GM12878 (cell line): ENCODE measurements around the gene ITPR2. TPM values are rescaled to one million over a fixed set of nuclear protein-coding genes. Genes with fewer than 3 reads are reported as not detected.

ENCODE experiments used
- ATAC-seq: fragments of 200-7000 bp; cut with Tn5 transposase; 3 replicates; pipeline ENCODE4 v1.9.1; 2020; ENCODE audit warnings: mild to moderate bottlenecking, moderate library complexity
- BruUV-seq: library from RNA; stranded (reverse); fragments of 400-500 nt; replicated peaks from 2 replicates; lab custom pipeline; 2021; lab: Mats Ljungman, UMichigan
- CTCF ChIA-PET: fragments of 300-600 bp; sonication (Branson Sonifier 250); formaldehyde crosslinking; extraction: SDS; loops from one replicate; lab custom pipeline; 2021; ENCODE audit warnings: inconsistent platforms; lab: Yijun Ruan, JAX
- POLR2A ChIA-PET: fragments of 350-600 bp; formaldehyde crosslinking; extraction: SDS; loops from one replicate; lab custom pipeline; 2021; ENCODE audit warnings: inconsistent platforms; lab: Charles Lee
- RAD21 ChIA-PET: fragments of 300-600 bp; sonication (Branson Sonifier 250); formaldehyde crosslinking; loops from one replicate; lab custom pipeline; 2023; ENCODE audit warnings: antibody characterized with exemption; ENCODE audit not compliant: unreplicated experiment; lab: Charles Lee
- SMC1A ChIA-PET: fragments of 300-600 bp; sonication (Branson Sonifier 250); formaldehyde crosslinking; loops from one replicate; lab custom pipeline; 2023; ENCODE audit not compliant: unreplicated experiment, uncharacterized antibody; lab: Charles Lee
- DNase-seq: peaks from one replicate; pipeline ENCODE4 v3.0.0-alpha.2; 2011; ENCODE audit warnings: low read depth, low spot score
- FAIRE-seq: peaks from 3 replicates; lab custom pipeline; 2011; peaks lifted over from hg19 to GRCh38; lab: Jason Lieb, UNC
- H2AFZ ChIP-seq: 2 replicates; pipeline ENCODE4 v1.6.0; 2011; ENCODE audit warnings: low read depth, low read length, control low read depth; ENCODE audit not compliant: control insufficient read depth
- H3K27ac ChIP-seq: 2 replicates; pipeline ENCODE4 v1.5.1; 2011; ENCODE audit warnings: control low read depth; ENCODE audit not compliant: control insufficient read depth, insufficient read depth
- H3K27me3 ChIP-seq, 2 experiments: replicated peaks in 1 of 2; 2 replicates each; pipeline versions ENCODE4 v1.6.0 to v1.6.1; 2011; ENCODE audit warnings: low read length in 1 of 2; ENCODE audit not compliant: control insufficient read depth in 2 of 2, insufficient read depth in 2 of 2
- H3K36me3 ChIP-seq, 2 experiments: 2 replicates each; pipeline ENCODE4 v1.5.1; 2011; ENCODE audit warnings: low read length in 1 of 2; ENCODE audit not compliant: control insufficient read depth in 2 of 2, insufficient read depth in 2 of 2
- H3K4me1 ChIP-seq: 2 replicates; pipeline ENCODE4 v1.6.1; 2011; ENCODE audit warnings: mild to moderate bottlenecking, low read length, moderate library complexity, mixed read lengths; ENCODE audit not compliant: control insufficient read depth, insufficient read depth
- H3K4me2 ChIP-seq: 2 replicates; pipeline ENCODE4 v1.6.0; 2011; ENCODE audit warnings: control low read depth; ENCODE audit not compliant: control insufficient read depth, insufficient read depth
- H3K4me3 ChIP-seq: fragments of 200-600 bp; sonication (generic); 2 replicates; pipeline ENCODE4 v1.5.1; 2016
- H3K79me2 ChIP-seq: 2 replicates; pipeline ENCODE4 v1.6.0; 2011; ENCODE audit warnings: low read length; ENCODE audit not compliant: control insufficient read depth, insufficient read depth
- H3K9ac ChIP-seq: 2 replicates; pipeline ENCODE4 v1.8.0; 2011; ENCODE audit warnings: low read length, control low read depth, mixed read lengths; ENCODE audit not compliant: control insufficient read depth, insufficient read depth
- H3K9me3 ChIP-seq: replicated peaks from 3 replicates; pipeline ENCODE4 v1.5.1; 2011; ENCODE audit warnings: mild to moderate bottlenecking, low read length; ENCODE audit not compliant: control insufficient read depth, insufficient read depth
- H4K20me1 ChIP-seq: 2 replicates; pipeline ENCODE4 v1.6.0; 2011; ENCODE audit not compliant: control insufficient read depth, insufficient read depth
- PKNOX1 ChIP-seq: fragments of 450-650 bp; IDR thresholded peaks from 2 replicates; pipeline ENCODE4 v1.6.1; 2016; ENCODE audit warnings: mild to moderate bottlenecking
- TARDBP ChIP-seq: IDR thresholded peaks from 2 replicates; pipeline ENCODE4 v1.6.1; 2016; ENCODE audit warnings: borderline replicate concordance
- WRNIP1 ChIP-seq: IDR thresholded peaks from 2 replicates; pipeline ENCODE4 v1.6.1; 2011; ENCODE audit warnings: low read depth, low read length, improper control_type of control experiment, borderline replicate concordance
- ZBTB11 ChIP-seq: fragments of 450-650 bp; formaldehyde crosslinking; IDR thresholded peaks from 2 replicates; pipeline ENCODE4 v1.5.0; 2022; ENCODE audit warnings: mild to moderate bottlenecking, missing genetic modification characterization
- ZNF592 ChIP-seq: fragments of 450-650 bp; IDR thresholded peaks from 2 replicates; pipeline ENCODE4 v1.6.1; 2017; ENCODE audit warnings: mild to moderate bottlenecking, moderate library complexity
- WGBS: methylation state at CpG from one replicate; pipeline ENCODE4 v1.1.6; 2016; ENCODE audit warnings: low lambda C conversion rate; ENCODE audit not compliant: insufficient replicate concordance, insufficient coverage; ENCODE audit errors: missing lambda C conversion rate; 5-methylcytosine and 5-hydroxymethylcytosine counted together
- in situ Hi-C: fragments of 300-500 bp; cut with MboI; formaldehyde crosslinking; loops from 9 replicates; pipeline ENCODE4 v1.14.3; 2018; ENCODE audit warnings: mixed read lengths
- intact Hi-C: fragments of 100-400 bp; cut with micrococcal nuclease; formaldehyde crosslinking; loops from one replicate; pipeline ENCODE4 v1.14.2; 2022; ENCODE audit not compliant: unreplicated experiment
- polyA plus RNA-seq, 11 experiments: library from polyadenylated mRNA; depleted of rRNA in 4 of 11; unstranded in 6 of 11; stranded (reverse) in 5 of 11; fragments of >200 nt; fragmentation: Nextera tagmentation in 4 of 11; fragmentation: Illumina TruSeq in 1 of 11; extraction: Ambion mirVana in 4 of 11; extraction: Trizol in 1 of 11; gene quantifications; 1 replicate in 1 of 11; 2 replicates in 10 of 11; pipeline versions ENCODE4 v1.2.1 to v1.2.3, GENCODE V29; 2011 to 2016; ENCODE audit warnings: inconsistent platforms in 2 of 11, missing spikeins in 2 of 11, low read depth in 1 of 11
- total RNA-seq, 4 experiments: library from RNA; depleted of rRNA in 3 of 4; stranded (reverse); fragments of >200 nt in 3 of 4; fragmentation: Illumina TruSeq in 1 of 4; extraction: Trizol in 1 of 4; gene quantifications; 2 replicates each; pipeline versions ENCODE4 v1.2.1 to v1.2.3, GENCODE V29; 2013 to 2021

The ITPR2 gene
- total and polyA plus RNA-seq, 10 of the 15 experiments (the other 5 are each of a cell fraction or from before 2014, with no cell fraction given) = 7.5 to 76.2 (median 47.1) TPM

GRCh38 chr12:26869104-26869494 is 36.1 kb upstream of the ITPR2 start:
- Histone ChIP-seq H3K4me3 (no peak overlapping the region), H4K20me1 (no peaks in the 10 kb centered on the region), H3K4me1 (peaks cover 41% of the 10 kb centered on the region)
- no peak for FAIRE-seq
- ChIA-PET CTCF (interaction anchor here (0.7 to 10.1 kb wide), 7 partner anchors 7 to 39 kb away, joined by 3 to 95 read pairs (median 9); no protein-coding TSS in a partner anchor), SMC1A (interaction anchor here (1.1 to 9.4 kb wide), 6 partner anchors 8 to 21 kb away, joined by 3 to 105 read pairs (median 10); no protein-coding TSS in a partner anchor)
- TF ChIP-seq TARDBP (no peak), ZNF592 (no peak), PKNOX1 (no peak), WRNIP1 (no peak), ZBTB11 (CRISPR knock-in tag) (no peak)
- TF ChIP-seq, all 136 proteins: peak for 0
- RAD21 ChIA-PET = interaction anchor here (1.1 to 5.3 kb wide), 6 partner anchors 10 to 36 kb away, joined by 3 to 36 read pairs (median 6); partner anchors contain the start of gene ITPR2
- Histone ChIP-seq H3K36me3 (no peaks in the 10 kb centered on the region), H3K9ac (no peak overlapping the region), H2AFZ (no peak overlapping the region), H3K79me2 (no peaks in the 10 kb centered on the region), H3K27ac (no peak overlapping the region), H3K9me3 (no peaks in the 10 kb centered on the region), H3K27me3 (no peaks in the 10 kb centered on the region), H3K4me2 (no peak overlapping the region)
- POLR2A ChIA-PET = interaction anchor here (1.0 to 2.2 kb wide), 6 partner anchors 8 to 686 kb away, joined by 3 to 8 read pairs (median 3); partner anchors contain the start of gene ITPR2
- BruUV-seq = no TSS peak
- intact Hi-C loops = no loop called here
- WGBS = 90% methylated on average over 6 of the region's 6 CpGs
- DNase-seq (no peak), ATAC-seq (no peak)
- in situ Hi-C loops = no loop called here
